Prostate gland (tissue), 2 donors: ENCODE results near the gene FRMD4A.

Source experiments
- CTCF ChIP-seq, 4 experiments: fragments of 200-600 bp in 2 of 4; fragments of 450-650 bp in 2 of 4; sonication (generic) in 2 of 4; IDR thresholded peaks; 1 replicate in 3 of 4; 2 replicates in 1 of 4; pipeline ENCODE4 v1.5.1; 2016 to 2019; ENCODE audit warnings: antibody characterized with exemption in 4 of 4, mild to moderate bottlenecking in 2 of 4, moderate library complexity in 2 of 4
- POLR2AphosphoS5 ChIP-seq: sonication (generic); formaldehyde crosslinking; IDR thresholded peaks from one replicate; pipeline ENCODE4 v1.6.1; 2017; ENCODE audit warnings: antibody characterized with exemption

- no peak for TF ChIP-seq CTCF (IDR thresholded peaks at IDR 0.05)
- no peak for TF ChIP-seq POLR2AphosphoS5
Observed at GRCh38 chr10:13642293-13642692, 688.4 kb downstream of the FRMD4A start.
